ENCODE results near the gene TSPAN4.

TSPAN4 gene

GRCh38 chr11:825366-826226 lies 17.1 kb upstream of the TSPAN4 start:
- Histone ChIP-seq H3K36me3 (ENCODE audit: control insufficient read depth in 2 of 2, insufficient read depth in 1 of 2, low read length in 2 of 2) (peaks cover 0 to 49% of the 10 kb centered on the region in 2 experiments; a peak in 2 of 3 replicates), H3K27ac (ENCODE audit: extremely low read depth, low read depth, low read length) (no peak overlapping the region), H3K4me3 (ENCODE audit: low read depth, low read length) (no peak overlapping the region), H3K4me1 (ENCODE audit: control insufficient read depth, insufficient read depth, low read length) (no peaks in the 10 kb centered on the region), H3K9me3 (ENCODE audit: control insufficient read depth, insufficient read depth, low read depth, low read length) (no peaks in the 10 kb centered on the region)
- ChIA-PET CTCF (no interaction called here), POLR2A (interaction anchor here (0.6 to 1.0 kb wide), 4 partner anchors 8 to 18 kb away, joined by 3 to 6 read pairs (median 4); partner anchors contain the start of gene TSPAN4)
- TF ChIP-seq ZNF670 (tag by site-specific recombination; IDR thresholded peaks at IDR 0.05; ENCODE audit: low read depth) (no peak), KLF1 (tag by site-specific recombination; IDR thresholded peaks at IDR 0.05) (peak; percentile 76), ZNF501 (tag by site-specific recombination; IDR thresholded peaks at IDR 0.05) (no peak), ZNF426 (tag by site-specific recombination; IDR thresholded peaks at IDR 0.05) (no peak), ZNF626 (tag by site-specific recombination; IDR thresholded peaks at IDR 0.05) (no peak), ZNF571 (tag by site-specific recombination; IDR thresholded peaks at IDR 0.05) (no peak), ZNF677 (tag by site-specific recombination; IDR thresholded peaks at IDR 0.05) (no peak), ZNF391 (tag by site-specific recombination; IDR thresholded peaks at IDR 0.05; ENCODE audit: borderline replicate concordance, low read depth) (no peak), ZNF792 (tag by site-specific recombination; IDR thresholded peaks at IDR 0.05) (no peak), ZNF843 (tag by site-specific recombination; IDR thresholded peaks at IDR 0.05) (no peak), ZNF791 (tag by site-specific recombination; IDR thresholded peaks at IDR 0.05) (no peak), ZNF560 (tag by site-specific recombination; IDR thresholded peaks at IDR 0.05; ENCODE audit: borderline replicate concordance) (no peak), GLIS1 (tag by site-specific recombination; IDR thresholded peaks at IDR 0.05) (peak; percentile 56), MZF1 (tag by site-specific recombination; IDR thresholded peaks at IDR 0.05; ENCODE audit: borderline replicate concordance) (no peak), KLF7 (tag by site-specific recombination; IDR thresholded peaks at IDR 0.05; ENCODE audit: borderline replicate concordance) (no peak)
- TF ChIP-seq, protein P1, sequence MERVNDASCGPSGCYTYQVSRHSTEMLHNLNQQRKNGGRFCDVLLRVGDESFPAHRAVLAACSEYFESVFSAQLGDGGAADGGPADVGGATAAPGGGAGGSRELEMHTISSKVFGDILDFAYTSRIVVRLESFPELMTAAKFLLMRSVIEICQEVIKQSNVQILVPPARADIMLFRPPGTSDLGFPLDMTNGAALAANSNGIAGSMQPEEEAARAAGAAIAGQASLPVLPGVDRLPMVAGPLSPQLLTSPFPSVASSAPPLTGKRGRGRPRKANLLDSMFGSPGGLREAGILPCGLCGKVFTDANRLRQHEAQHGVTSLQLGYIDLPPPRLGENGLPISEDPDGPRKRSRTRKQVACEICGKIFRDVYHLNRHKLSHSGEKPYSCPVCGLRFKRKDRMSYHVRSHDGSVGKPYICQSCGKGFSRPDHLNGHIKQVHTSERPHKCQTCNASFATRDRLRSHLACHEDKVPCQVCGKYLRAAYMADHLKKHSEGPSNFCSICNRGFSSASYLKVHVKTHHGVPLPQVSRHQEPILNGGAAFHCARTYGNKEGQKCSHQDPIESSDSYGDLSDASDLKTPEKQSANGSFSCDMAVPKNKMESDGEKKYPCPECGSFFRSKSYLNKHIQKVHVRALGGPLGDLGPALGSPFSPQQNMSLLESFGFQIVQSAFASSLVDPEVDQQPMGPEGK (tag by site-specific recombination; IDR thresholded peaks at IDR 0.05), result no peak
- TF ChIP-seq, protein P2, sequence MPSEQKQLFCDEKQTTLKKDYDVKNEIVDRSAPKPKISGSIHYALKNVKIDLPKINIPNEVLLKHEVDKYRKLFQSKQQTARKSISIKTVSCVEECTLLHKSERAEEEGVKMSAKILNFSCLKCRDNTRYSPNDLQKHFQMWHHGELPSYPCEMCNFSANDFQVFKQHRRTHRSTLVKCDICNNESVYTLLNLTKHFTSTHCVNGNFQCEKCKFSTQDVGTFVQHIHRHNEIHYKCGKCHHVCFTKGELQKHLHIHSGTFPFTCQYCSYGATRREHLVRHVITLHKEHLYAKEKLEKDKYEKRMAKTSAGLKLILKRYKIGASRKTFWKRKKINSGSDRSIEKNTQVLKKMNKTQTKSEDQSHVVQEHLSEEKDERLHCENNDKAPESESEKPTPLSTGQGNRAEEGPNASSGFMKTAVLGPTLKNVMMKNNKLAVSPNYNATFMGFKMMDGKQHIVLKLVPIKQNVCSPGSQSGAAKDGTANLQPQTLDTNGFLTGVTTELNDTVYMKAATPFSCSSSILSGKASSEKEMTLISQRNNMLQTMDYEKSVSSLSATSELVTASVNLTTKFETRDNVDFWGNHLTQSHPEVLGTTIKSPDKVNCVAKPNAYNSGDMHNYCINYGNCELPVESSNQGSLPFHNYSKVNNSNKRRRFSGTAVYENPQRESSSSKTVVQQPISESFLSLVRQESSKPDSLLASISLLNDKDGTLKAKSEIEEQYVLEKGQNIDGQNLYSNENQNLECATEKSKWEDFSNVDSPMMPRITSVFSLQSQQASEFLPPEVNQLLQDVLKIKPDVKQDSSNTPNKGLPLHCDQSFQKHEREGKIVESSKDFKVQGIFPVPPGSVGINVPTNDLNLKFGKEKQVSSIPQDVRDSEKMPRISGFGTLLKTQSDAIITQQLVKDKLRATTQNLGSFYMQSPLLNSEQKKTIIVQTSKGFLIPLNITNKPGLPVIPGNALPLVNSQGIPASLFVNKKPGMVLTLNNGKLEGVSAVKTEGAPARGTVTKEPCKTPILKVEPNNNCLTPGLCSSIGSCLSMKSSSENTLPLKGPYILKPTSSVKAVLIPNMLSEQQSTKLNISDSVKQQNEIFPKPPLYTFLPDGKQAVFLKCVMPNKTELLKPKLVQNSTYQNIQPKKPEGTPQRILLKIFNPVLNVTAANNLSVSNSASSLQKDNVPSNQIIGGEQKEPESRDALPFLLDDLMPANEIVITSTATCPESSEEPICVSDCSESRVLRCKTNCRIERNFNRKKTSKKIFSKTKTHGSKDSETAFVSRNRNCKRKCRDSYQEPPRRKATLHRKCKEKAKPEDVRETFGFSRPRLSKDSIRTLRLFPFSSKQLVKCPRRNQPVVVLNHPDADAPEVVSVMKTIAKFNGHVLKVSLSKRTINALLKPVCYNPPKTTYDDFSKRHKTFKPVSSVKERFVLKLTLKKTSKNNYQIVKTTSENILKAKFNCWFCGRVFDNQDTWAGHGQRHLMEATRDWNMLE (tag by site-specific recombination; conservative IDR thresholded peaks at IDR 0.05; ENCODE audit: low read depth), result no peak

- TF ChIP-seq, protein P3, sequence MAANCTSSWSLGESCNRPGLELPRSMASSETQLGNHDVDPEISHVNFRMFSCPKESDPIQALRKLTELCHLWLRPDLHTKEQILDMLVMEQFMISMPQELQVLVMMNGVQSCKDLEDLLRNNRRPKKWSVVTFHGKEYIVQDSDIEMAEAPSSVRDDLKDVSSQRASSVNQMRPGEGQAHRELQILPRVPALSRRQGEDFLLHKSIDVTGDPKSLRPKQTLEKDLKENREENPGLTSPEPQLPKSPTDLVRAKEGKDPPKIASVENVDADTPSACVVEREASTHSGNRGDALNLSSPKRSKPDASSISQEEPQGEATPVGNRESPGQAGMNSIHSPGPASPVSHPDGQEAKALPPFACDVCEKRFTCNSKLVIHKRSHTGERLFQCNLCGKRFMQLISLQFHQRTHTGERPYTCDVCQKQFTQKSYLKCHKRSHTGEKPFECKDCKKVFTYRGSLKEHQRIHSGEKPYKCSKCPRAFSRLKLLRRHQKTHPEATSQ (tag by site-specific recombination; IDR thresholded peaks at IDR 0.05), result no peak
- TF ChIP-seq ZNF398 (tag by site-specific recombination; IDR thresholded peaks at IDR 0.05) (no peak), SP7 (tag by site-specific recombination; IDR thresholded peaks at IDR 0.05) (no peak), ZNF394 (tag by site-specific recombination; IDR thresholded peaks at IDR 0.05; ENCODE audit: borderline replicate concordance) (no peak), ZNF626 (tag by site-specific recombination; IDR thresholded peaks at IDR 0.05) (no peak), ZNF670 (tag by site-specific recombination; IDR thresholded peaks at IDR 0.05; ENCODE audit: low read depth) (no peak), FEZF1 (tag by site-specific recombination; IDR thresholded peaks at IDR 0.05) (no peak), ZNF391 (tag by site-specific recombination; IDR thresholded peaks at IDR 0.05; ENCODE audit: borderline replicate concordance, low read depth) (no peak), ZNF837 (tag by site-specific recombination; IDR thresholded peaks at IDR 0.05) (no peak)
- no peaks in the 10 kb centered on the region for H3K9me3 ChIP-seq (ENCODE audit: control insufficient read depth, insufficient read depth, low read depth, low read length)
- no peaks in the 10 kb centered on the region for H3K4me1 ChIP-seq (ENCODE audit: control insufficient read depth, insufficient read depth, low read length)
- POLR2A ChIA-PET, result interaction anchor here (0.6 to 1.0 kb wide), 3 partner anchors 9 to 17 kb away, joined by 3 to 6 read pairs (median 4); partner anchors contain the start of gene TSPAN4
- CTCF ChIA-PET, result no interaction called here
- no peak overlapping the region for H3K27ac ChIP-seq (ENCODE audit: extremely low read depth, low read depth, low read length)
- H3K4me3 ChIP-seq (ENCODE audit: low read depth, low read length), result no peak overlapping the region
- peaks cover 0 to 44% of the 10 kb centered on the region in 2 experiments; a peak in 2 of 3 replicates for H3K36me3 ChIP-seq (ENCODE audit: control insufficient read depth in 2 of 2, insufficient read depth in 1 of 2, low read length in 2 of 2)
Measured at GRCh38 chr11:826227-826621, 16.4 kb upstream of the TSPAN4 start.

Data from HEK293 (cell line).